PC-3 (cell line): Measurements from ENCODE around the gene METTL1.

Source experiments
- EZH2 ChIP-seq: fragments of 300-600 bp; sonication (generic); IDR thresholded peaks from one replicate; pipeline ENCODE4 v1.6.1; 2017; ENCODE audit warnings: antibody characterized with exemption, mild to moderate bottlenecking, low read length; ENCODE audit not compliant: unreplicated experiment
- EZH2phosphoT487 ChIP-seq: fragments of 300-600 bp; sonication (generic); IDR thresholded peaks from 2 replicates; pipeline ENCODE4 v1.6.1; 2018; ENCODE audit warnings: mild to moderate bottlenecking, antibody characterized with exemption, low read length, borderline replicate concordance
- TF ChIP-seq, protein P1 (sequence below): fragments of 300-600 bp; sonication (generic); conservative IDR thresholded peaks from 2 replicates; pipeline ENCODE4 v1.5.1; 2017; ENCODE audit warnings: antibody characterized with exemption, low read depth, mild to moderate bottlenecking, low read length

DNA sequence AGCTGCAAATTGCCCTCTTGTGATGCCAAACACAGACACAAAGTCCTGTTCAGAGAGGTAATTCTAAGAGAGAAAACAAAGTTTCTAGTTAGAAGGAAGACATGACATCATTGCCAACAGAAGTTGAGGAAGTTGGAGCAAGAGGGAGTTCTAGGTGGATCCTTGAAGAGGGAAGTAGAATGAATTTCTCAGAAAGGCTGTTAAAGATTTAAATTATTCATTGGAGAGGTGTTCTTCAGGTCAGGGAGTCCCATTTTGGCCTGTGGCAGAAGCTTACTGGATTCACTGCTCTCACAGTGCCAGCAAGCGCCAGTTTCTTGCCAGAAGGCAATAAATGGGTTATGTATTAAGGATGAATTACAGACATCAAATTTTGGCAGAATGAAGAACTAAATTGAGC, 26.0 kb upstream of the METTL1 start:
- TF ChIP-seq, protein P1, sequence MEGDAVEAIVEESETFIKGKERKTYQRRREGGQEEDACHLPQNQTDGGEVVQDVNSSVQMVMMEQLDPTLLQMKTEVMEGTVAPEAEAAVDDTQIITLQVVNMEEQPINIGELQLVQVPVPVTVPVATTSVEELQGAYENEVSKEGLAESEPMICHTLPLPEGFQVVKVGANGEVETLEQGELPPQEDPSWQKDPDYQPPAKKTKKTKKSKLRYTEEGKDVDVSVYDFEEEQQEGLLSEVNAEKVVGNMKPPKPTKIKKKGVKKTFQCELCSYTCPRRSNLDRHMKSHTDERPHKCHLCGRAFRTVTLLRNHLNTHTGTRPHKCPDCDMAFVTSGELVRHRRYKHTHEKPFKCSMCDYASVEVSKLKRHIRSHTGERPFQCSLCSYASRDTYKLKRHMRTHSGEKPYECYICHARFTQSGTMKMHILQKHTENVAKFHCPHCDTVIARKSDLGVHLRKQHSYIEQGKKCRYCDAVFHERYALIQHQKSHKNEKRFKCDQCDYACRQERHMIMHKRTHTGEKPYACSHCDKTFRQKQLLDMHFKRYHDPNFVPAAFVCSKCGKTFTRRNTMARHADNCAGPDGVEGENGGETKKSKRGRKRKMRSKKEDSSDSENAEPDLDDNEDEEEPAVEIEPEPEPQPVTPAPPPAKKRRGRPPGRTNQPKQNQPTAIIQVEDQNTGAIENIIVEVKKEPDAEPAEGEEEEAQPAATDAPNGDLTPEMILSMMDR: no peak
- TF ChIP-seq EZH2 (no peak), EZH2phosphoT487 (no peak)
